Loucy (cell line): ENCODE data around the gene NIPAL3.

Experiments used
- CTCF ChIP-seq: fragments of 200-600 bp; sonication (generic); conservative IDR thresholded peaks from 2 replicates; pipeline ENCODE4 v1.5.1; 2014; ENCODE audit warnings: mild to moderate bottlenecking, antibody characterized with exemption, low read length
- EZH2phosphoT487 ChIP-seq: fragments of 200-600 bp; IDR thresholded peaks from 2 replicates; pipeline ENCODE4 v1.6.1; 2018; ENCODE audit warnings: antibody characterized with exemption, mild to moderate bottlenecking, moderate library complexity, borderline replicate concordance

- TF ChIP-seq CTCF (no peak), EZH2phosphoT487 (no peak)
These were observed 32.1 kb upstream of the NIPAL3 start for GRCh38 chr1:24383381-24383940.
